ENCODE data around the gene ADAMTS7.
"Not testable (repeated sequence)": the region's sequence is repeated elsewhere in the genome, so short reads cannot be mapped to it uniquely, and the experiment has no call there.

Gene ADAMTS7

DNA sequence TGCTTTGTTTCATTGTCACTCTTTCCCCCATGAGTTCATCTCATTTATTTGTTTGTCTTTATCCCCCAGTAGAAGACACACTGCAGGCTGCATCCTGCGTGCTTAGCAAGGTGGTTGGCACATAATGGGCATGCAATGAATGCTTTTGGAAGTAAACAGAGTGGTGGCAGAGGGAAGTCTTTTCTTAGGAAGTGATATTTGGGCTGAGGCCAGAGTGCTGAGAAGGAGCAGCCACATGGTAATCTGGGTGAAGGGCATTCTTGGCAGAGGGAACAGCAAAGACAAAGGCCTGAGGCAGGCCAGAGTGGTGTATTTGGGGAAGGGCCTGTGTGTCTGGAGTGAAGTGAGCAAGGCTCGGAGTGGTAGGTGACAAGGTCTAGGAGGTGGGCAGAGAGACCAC is 17.7 kb upstream of the ADAMTS7 start:
- no peak for DNase-seq

- no peak for DNase-seq
Observed at GRCh38 chr15:78822514-78822913, 11.2 kb upstream of the ADAMTS7 start.

- DNase-seq: no peak
Observed at GRCh38 chr15:78811825-78812183, 540 bp upstream of the ADAMTS7 start.

DNA sequence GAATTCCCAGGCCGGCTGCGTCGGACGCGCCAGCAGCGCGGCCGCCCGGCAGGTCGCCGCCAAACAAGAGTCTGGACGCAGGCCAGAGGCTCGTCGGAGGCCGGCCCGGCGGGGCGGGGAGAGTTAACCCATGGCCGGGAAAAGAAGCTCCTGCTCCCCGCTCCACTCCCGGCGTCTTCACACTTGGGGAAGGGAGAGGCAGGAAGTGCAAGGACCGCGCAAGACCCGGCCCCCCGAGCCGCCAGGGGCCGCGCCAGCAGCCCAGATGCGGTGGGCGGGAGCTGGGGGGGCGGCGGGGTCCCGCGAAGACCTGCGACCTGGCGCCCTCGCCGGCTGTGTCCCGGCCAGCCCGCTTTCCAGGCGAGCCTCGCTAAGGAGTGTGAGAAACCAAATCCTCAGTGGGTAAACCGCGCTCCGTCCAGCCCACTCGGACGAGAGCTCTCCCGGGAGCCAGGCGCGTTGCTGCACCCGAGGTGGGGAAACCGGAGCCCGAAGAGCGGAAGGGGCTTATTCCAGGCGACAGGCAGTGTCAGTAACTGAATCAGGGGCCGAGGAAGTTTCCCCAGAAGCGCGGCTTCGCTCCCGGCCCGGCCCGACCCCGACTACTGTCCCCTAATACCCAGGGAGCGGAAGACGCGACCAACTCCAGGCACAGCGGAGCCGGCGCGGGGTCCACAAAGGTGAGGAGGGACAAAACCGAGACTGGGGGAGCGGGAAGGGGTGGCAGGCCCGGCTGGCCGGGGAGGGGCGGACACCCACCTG is 721 bp downstream of the ADAMTS7 start:
- no peak for DNase-seq

DNA sequence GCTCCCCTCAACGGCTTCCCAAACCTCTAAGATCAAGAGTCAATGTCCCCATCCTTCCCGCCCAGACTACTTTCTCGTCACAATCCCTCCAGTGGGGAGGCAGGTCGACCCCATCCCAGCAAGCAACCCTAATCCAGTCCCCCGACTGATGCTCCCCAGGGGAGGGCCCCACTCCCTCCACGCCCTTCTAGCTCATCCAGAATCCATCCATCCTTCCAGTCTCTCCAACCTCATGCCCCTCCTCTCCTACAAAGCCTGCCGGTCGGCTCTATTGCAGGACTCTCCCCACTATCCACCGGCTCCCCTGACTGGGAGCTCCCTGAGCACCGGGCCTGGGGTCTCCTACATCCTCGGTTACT is 1.3 kb downstream of the ADAMTS7 start:
- no peak for DNase-seq

DNA sequence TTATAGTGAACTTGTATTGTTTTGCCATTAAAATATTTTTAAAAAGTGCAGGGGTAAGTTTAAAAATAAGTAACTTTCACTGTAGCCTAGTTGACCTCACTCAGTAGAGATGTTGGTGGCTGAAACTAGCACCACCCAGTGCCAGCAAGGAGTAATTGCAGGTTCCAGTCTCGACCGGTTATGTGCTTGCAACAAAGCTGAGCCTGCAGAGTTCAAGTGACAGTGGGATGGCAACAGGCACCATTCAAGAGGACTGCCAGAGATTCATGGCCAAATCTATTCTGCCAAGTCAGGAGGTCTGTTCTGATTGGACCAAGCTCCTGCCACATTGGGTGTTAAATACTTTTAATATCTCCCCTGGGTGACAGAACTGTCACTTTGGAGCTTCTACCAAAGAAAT is 2.7 kb downstream of the ADAMTS7 start:
- no peak for DNase-seq

GRCh38 chr15:78807359-78807758 is 3.9 kb downstream of the ADAMTS7 start:
- no peak for DNase-seq

DNA sequence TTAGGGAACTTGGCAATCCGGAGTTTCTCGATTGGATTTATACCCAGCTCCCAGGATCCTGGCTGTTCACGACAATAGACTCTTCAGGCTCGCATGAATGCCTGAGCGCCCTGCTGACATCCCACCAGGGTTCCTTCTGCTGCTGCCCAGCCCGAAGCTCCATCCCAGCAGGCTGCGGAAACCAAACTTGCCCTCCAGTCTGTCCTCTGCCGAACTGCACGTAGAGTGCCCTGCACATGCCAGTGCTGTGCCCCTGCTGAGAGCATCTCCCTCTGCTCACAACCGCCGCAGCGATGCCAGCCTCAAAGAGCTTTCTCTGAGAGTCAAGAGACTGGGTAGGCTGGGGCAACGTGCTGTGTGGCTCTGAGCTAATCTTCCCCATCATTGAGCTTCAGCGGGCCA is 6.9 kb downstream of the ADAMTS7 start:
- no peak for DNase-seq

GRCh38 chr15:78800806-78801205 is 10.5 kb downstream of the ADAMTS7 start:
- no peak for DNase-seq

DNA sequence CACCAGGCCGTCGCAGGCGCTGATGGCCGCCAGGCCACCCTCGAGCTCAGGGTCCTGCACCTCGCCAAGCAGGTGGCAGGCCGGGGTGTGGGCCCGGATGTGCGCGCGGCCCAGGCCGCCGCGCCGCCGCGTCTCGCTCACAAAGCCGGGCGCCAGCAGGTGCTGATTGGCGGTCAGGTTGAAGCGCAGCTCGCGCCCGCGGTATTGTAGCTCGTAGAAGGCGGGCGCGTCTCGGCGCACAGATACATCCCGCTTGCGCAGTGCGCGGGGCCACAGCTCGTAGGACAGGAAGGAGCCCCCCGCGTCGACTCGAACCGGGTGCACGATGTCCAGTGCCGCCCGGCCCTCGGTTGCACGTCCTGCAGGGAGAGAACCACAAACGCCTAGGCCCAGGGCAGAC is 11.1 kb downstream of the ADAMTS7 start:
- no peak for DNase-seq

DNA sequence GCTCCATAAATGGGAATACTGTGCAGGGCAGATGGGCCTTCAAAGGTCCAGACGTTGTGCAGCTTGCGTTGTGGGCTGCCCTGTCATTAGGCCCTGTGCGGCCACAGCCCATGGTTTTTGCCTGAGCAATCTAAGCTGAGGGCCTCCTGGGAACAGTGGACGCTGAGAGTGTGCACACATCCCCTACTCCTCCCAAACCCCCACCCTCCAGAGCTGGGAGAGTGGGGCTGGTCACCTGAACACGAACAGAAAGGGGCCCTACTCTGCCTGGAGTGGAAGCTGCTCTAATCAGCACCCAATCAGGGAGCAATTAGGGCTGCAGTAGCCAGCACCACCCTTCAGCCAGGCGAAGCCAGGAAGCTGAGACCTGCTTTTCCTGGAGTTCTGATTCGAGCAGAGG is 12.2 kb downstream of the ADAMTS7 start:
- DNase-seq: not testable (repeated sequence)

DNA sequence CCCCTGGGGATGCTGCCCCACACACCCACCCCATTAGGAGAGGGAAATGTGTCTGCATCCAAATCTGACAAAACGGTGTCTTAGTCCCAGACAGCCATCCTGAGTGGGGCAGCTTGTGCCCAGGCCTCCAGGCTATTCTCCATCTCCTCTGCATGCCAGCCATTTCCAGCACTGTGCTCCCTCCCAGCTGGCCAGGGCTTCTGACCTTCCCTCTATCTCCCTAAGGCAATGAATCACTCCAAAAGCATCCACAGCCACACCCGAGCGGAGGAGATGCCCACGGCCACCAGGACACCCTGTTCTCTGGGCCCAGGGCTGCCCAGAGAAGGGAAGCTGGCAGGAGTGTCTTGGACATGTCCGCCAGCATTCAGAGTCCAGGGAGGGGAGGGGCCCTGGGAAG is 12.9 kb downstream of the ADAMTS7 start:
- not testable (repeated sequence) for DNase-seq

DNA sequence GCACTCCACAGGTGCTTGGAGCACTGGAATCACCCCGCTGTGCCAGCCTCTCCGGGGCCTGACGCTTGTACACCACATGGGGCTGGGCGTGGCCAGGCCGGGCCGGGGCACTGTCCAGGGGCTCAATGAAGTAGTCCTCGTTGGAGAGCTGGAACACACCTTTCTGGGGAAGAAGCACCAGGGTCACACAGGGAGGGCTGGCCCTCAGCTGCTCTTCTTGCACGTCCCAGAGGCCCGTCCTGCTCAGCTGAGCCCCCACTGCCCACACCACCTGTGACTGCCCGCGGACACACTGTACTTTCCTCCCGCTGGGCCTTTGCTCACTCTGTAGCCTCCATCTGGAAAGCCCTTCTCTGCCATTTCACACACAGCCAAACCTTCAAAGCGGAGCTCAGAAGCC is 13.3 kb downstream of the ADAMTS7 start:
- DNase-seq: no peak

DNA sequence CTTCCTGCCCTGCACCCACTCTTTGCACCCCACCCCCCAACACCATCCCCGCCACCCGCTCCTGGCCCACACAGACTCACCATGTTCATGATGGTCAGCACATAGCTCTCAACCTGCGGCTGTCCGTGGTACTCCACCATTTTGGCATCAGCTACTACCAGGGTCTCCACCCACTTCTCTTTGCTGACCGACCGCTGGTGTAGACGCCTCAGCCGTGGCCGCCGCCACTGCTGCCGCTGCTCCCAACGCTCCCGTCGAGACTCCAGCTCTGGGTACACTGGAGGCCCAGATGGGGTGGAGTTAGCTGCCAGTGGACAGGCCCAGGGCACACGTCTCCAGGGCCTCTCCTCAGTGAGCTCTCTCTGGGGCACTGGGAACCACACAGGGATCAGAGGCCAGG is 14.8 kb downstream of the ADAMTS7 start:
- DNase-seq: no peak

- no peak for DNase-seq
Observed at GRCh38 chr15:78795043-78795442, 16.2 kb downstream of the ADAMTS7 start.

DNA sequence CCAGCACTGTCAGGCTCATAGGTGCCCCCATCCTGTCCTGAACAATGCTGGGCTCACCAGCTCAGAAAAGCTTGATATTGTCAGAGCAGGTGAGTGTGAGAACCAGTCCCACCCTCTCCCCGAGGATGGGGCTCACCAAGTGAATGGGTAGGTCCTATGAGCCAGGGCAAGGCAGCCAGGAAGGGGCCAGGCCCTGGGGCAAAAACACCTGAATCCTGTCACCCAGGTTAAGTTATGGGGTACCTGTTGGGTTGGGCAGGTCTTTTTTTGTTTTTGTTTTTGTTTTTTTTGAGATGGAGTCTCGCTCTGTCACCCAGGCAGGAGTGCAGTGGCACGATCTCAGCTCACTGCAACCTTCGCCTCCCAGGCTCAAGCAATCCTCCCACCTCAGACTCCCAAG is 16.8 kb downstream of the ADAMTS7 start:
- not testable (repeated sequence) for DNase-seq

DNA sequence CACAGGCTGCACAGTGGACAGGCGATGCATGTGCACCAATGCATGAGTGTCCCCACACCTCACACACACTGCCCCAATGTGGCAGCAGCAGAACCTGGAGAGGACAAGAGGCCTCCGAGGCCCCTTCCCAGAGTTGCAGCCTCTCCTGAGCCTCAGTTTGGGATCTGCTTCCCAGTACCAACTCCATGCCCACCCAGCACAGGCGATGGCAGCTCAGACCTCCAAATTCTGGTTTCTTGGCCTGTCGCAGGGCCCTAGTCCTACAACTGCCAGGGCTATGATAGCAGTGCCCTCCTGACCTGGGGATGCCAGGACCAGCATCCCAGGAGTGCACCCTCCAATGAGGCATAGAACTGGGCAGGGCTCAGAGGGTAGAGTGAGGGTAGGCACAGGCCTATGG is 19.9 kb downstream of the ADAMTS7 start:
- no peak for DNase-seq

- no peak for DNase-seq
Observed at GRCh38 chr15:78790027-78790426, 21.2 kb downstream of the ADAMTS7 start.

DNA sequence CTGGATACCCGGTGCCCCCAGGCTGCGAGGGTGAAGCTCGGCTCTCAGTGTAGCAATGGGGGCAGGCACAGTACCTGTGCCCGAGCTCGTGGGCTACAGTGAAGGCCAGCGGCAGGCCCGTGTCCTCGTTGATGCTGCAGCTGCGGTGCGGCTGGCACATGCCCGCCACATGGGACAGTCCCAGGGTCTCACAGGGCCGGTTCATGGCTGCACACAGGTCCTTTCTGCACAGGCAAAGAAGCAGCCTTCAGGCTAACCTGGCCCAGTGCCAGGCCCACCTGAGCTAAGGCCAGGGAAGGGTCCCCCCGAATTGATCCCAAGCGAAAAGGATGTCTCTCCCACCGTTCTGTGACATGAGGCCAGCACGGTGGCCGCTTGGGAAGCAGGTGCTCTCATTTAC is 21.6 kb downstream of the ADAMTS7 start:
- DNase-seq: no peak

GRCh38 chr15:78788016-78788660 is 23.1 kb downstream of the ADAMTS7 start:
- no peak for DNase-seq

DNA sequence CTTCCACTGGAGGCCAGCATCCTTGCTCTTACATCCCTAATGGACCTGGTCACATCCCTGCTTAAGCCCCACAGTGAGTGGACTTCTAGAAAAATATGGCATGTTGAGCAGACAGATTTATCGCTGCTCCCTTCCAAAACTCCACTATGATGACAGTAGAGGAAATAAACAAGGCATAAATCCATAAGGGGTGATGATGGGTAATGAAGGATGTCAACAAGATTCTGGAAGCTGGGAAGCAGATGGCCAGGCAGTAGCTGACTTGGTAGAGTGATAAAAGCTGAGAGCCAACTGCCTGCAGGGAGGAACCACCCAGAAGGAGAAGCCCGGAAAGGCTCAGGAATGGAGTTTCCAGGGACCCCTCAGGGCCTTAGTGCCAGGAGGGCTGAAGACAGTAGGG is 28.9 kb downstream of the ADAMTS7 start:
- not testable (repeated sequence) for DNase-seq

DNA sequence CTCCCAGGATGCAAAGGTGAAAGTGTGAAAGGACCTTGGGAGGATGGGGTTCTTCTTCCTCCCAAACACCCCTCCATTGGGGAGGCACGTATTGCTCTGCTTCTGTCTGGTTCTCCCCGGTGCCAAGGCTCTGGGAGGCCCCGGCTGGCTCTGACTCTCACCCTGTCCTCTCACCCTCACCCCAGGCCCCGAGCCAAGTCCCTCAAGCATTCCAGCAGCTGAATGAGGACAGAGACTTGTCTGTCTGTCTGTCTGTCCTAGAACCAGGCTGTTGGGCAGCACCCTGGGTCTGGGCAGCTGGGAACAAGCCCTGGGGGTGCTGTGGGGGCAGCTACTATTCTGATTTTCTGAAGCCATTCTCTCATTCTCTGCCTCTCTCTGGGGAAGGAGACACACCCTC is 29.9 kb downstream of the ADAMTS7 start:
- not testable (repeated sequence) for DNase-seq

GRCh38 chr15:78779975-78780374 is 31.3 kb downstream of the ADAMTS7 start:
- DNase-seq: not testable (repeated sequence)

- not testable (repeated sequence) for DNase-seq
Observed at GRCh38 chr15:78779176-78779785, 32.0 kb downstream of the ADAMTS7 start.

- no peak for DNase-seq
Observed at GRCh38 chr15:78778422-78778821, 32.8 kb downstream of the ADAMTS7 start.
